ENCODE measurements around the gene ZNF414.
A peak's percentile ranks its signal among the peaks of the same experiment; 100 is the strongest.

- TF ChIP-seq GABPA (IDR thresholded peaks at IDR 0.05; ENCODE audit: low read depth) (no peak), CTCF (IDR thresholded peaks at IDR 0.05; ENCODE audit: insufficient read depth, low read length) (no peak), POLR2AphosphoS5 (IDR thresholded peaks at IDR 0.05; ENCODE audit: low read depth) (peak; percentile 81; the same call in 1 of the 2 replicates), REST (IDR thresholded peaks at IDR 0.05; ENCODE audit: insufficient replicate concordance, low read depth) (no peak)
Observed at GRCh38 chr19:8501516-8501915, 12.5 kb downstream of the ZNF414 start.
